OCI-LY7 (cell line): ENCODE data around the gene HBG2.

Experiments used
- EZH2phosphoT487 ChIP-seq: fragments of 200-600 bp; sonication (generic); IDR thresholded peaks from 2 replicates; pipeline ENCODE4 v1.6.1; 2018; ENCODE audit warnings: low read depth, borderline replicate concordance, mild to moderate bottlenecking, mixed run types, antibody characterized with exemption, low read length, moderate library complexity, mixed read lengths
- TF ChIP-seq, protein P1 (sequence below): fragments of 200-600 bp; sonication (generic); conservative IDR thresholded peaks from 2 replicates; pipeline ENCODE4 v1.5.1; 2014; ENCODE audit warnings: mild to moderate bottlenecking, antibody characterized with exemption, low read length, moderate library complexity, mixed read lengths

DNA sequence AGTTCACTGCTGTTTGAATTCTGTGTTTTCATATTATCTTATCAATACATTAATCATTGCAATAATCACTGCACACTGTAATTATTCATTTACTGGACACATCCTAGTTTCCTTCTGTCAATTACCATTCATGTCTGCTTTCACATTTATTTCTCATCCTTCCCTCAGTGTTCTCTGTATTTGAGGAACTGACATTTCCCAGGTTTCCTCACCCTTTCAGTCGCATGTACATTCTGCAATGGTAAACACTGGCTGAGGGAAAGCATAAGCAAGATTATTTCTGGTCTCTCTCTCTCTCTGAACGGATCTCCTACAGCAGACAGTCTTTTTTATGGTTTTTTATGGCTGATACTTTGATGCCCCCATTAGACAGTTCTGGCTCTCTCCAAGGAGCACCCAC is 16.1 kb downstream of the HBG2 start:
- TF ChIP-seq, protein P1, sequence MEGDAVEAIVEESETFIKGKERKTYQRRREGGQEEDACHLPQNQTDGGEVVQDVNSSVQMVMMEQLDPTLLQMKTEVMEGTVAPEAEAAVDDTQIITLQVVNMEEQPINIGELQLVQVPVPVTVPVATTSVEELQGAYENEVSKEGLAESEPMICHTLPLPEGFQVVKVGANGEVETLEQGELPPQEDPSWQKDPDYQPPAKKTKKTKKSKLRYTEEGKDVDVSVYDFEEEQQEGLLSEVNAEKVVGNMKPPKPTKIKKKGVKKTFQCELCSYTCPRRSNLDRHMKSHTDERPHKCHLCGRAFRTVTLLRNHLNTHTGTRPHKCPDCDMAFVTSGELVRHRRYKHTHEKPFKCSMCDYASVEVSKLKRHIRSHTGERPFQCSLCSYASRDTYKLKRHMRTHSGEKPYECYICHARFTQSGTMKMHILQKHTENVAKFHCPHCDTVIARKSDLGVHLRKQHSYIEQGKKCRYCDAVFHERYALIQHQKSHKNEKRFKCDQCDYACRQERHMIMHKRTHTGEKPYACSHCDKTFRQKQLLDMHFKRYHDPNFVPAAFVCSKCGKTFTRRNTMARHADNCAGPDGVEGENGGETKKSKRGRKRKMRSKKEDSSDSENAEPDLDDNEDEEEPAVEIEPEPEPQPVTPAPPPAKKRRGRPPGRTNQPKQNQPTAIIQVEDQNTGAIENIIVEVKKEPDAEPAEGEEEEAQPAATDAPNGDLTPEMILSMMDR, result no peak
- no peak for TF ChIP-seq EZH2phosphoT487
